CD4-positive, alpha-beta T cell (primary cell): Measurements from ENCODE around the gene TMC4. TPM values are rescaled to one million over a fixed set of nuclear protein-coding genes. Genes with fewer than 3 reads are reported as not detected.

ENCODE experiments used
- ATAC-seq: fragments of 200-7000 bp; cut with Tn5 transposase; one replicate; pipeline ENCODE4 v1.10.0; 2022; ENCODE audit warnings: mild to moderate bottlenecking; ENCODE audit not compliant: poor library complexity
- CTCF ChIA-PET: fragments of 350-600 bp; sonication (Branson Sonifier 250); formaldehyde crosslinking; loops from one replicate; lab custom pipeline; 2021; ENCODE audit warnings: antibody characterized with exemption, inconsistent platforms; lab: Charles Lee
- POLR2A ChIA-PET: fragments of 350-600 bp; sonication (Branson Sonifier 250); formaldehyde crosslinking; loops from one replicate; lab custom pipeline; 2021; ENCODE audit warnings: antibody characterized with exemption, inconsistent platforms; lab: Charles Lee
- DNase-seq, 14 experiments: peaks; one replicate each; pipeline ENCODE4 v3.0.0-alpha.2; 2013 to 2020; ENCODE audit warnings: mixed read lengths in 2 of 14
- H3K27ac ChIP-seq, 2 donors: one replicate each; pipeline versions ENCODE4 v1.5.1 to v1.7.0; 2013; ENCODE audit warnings: low read length in 2 of 2, low read depth in 1 of 2, mild to moderate bottlenecking in 1 of 2
- H3K27me3 ChIP-seq, 2 experiments: 1 replicate in 1 of 2; 2 replicates in 1 of 2; pipeline versions ENCODE4 v1.6.1 to v1.7.0; 2013; ENCODE audit warnings: low read length in 2 of 2, control low read depth in 1 of 2, mild to moderate bottlenecking in 1 of 2, moderate library complexity in 1 of 2; ENCODE audit not compliant: insufficient read depth in 2 of 2, control insufficient read depth in 1 of 2
- H3K36me3 ChIP-seq: one replicate; pipeline ENCODE4 v1.6.1; 2013; ENCODE audit warnings: low read length, control low read depth; ENCODE audit not compliant: insufficient read depth
- H3K4me1 ChIP-seq: one replicate; pipeline ENCODE4 v1.6.1; 2013; ENCODE audit warnings: low read length, control low read depth; ENCODE audit not compliant: insufficient read depth
- H3K4me3 ChIP-seq: one replicate; pipeline ENCODE4 v1.5.1; 2013; ENCODE audit warnings: mild to moderate bottlenecking, low read length, moderate library complexity
- H3K9me3 ChIP-seq, 2 experiments: 1 replicate in 1 of 2; 2 replicates in 1 of 2; pipeline versions ENCODE4 v1.6.1 to v1.7.0; 2013; ENCODE audit warnings: low read length in 2 of 2, mild to moderate bottlenecking in 2 of 2, control low read depth in 1 of 2, moderate library complexity in 1 of 2; ENCODE audit not compliant: control insufficient read depth in 1 of 2, insufficient read depth in 1 of 2
- H3K27ac Mint-ChIP-seq: one replicate; pipeline ENCODE4 v1.8.0; 2020; ENCODE audit warnings: mixed read lengths
- H3K27me3 Mint-ChIP-seq: one replicate; pipeline ENCODE4 v1.8.0; 2021; ENCODE audit warnings: mixed read lengths
- H3K36me3 Mint-ChIP-seq: one replicate; pipeline ENCODE4 v1.8.0; 2021; ENCODE audit warnings: low read depth, mixed read lengths
- H3K4me1 Mint-ChIP-seq: one replicate; pipeline ENCODE4 v1.8.0; 2021; ENCODE audit warnings: low read depth, mixed read lengths
- H3K4me3 Mint-ChIP-seq: one replicate; pipeline ENCODE4 v1.8.0; 2020; ENCODE audit warnings: mild to moderate bottlenecking, mixed read lengths
- H3K9me3 Mint-ChIP-seq: one replicate; pipeline ENCODE4 v1.8.0; 2020; ENCODE audit warnings: mixed read lengths
- CTCF ChIP-seq: fragments of 200-600 bp; IDR thresholded peaks from one replicate; pipeline ENCODE4 v1.8.0; 2022; ENCODE audit warnings: antibody characterized with exemption, mild to moderate bottlenecking
- intact Hi-C, 2 experiments: fragments of 100-400 bp; cut with DNase I in 1 of 2; cut with micrococcal nuclease in 1 of 2; formaldehyde crosslinking; loops; one replicate each; pipeline versions ENCODE4 v1.15.1 to v1.9.0; 2023 to 2025; cut with DNase I, micrococcal nuclease
- total RNA-seq, 174 experiments: library from RNA in 2 of 174; stranded (reverse) in 2 of 174; gene quantifications; one replicate each; pipeline ENCODE4 v1.2.3 and lab custom pipeline; 2021 to 2026

The TMC4 gene
- total RNA-seq, 2 experiments from 2014 or later: 0.84 to 1.5 TPM

- Mint-ChIP-seq H3K27ac (no peak overlapping the region), H3K36me3 (peaks cover 46% of the 10 kb centered on the region)
- H3K36me3 ChIP-seq: peaks cover 66% of the 10 kb centered on the region
Observed at GRCh38 chr19:54128796-54129616, 44.0 kb downstream of the TMC4 start.

GRCh38 chr19:54128441-54128725, 44.6 kb downstream of the TMC4 start:
- Mint-ChIP-seq H3K27ac (no peak overlapping the region), H3K36me3 (peaks cover 48% of the 10 kb centered on the region)

More at GRCh38 chr19:54128796-54129616, 44.0 kb downstream of the TMC4 start:
- no peak for TF ChIP-seq CTCF
- Histone ChIP-seq H3K4me3 (no peak overlapping the region), H3K4me1 (peaks cover 4% of the 10 kb centered on the region), H3K27ac (no peak overlapping the region), H3K9me3 (peaks cover 0 to 7% of the 10 kb centered on the region in 2 experiments), H3K27me3 (no peaks in the 10 kb centered on the region)
- Mint-ChIP-seq H3K27me3 (no peaks in the 10 kb centered on the region), H3K4me1 (no peaks in the 10 kb centered on the region), H3K4me3 (no peak overlapping the region), H3K9me3 (no peaks in the 10 kb centered on the region)
- DNase-seq: no peak
- POLR2A ChIA-PET: no interaction called here
- CTCF ChIA-PET: no interaction called here
- intact Hi-C loops: no loop called here
- ATAC-seq: no peak

GRCh38 chr19:54127688-54128440, 45.1 kb downstream of the TMC4 start:
- Mint-ChIP-seq H3K4me1 (no peaks in the 10 kb centered on the region), H3K9me3 (no peaks in the 10 kb centered on the region), H3K27me3 (no peaks in the 10 kb centered on the region), H3K4me3 (no peak overlapping the region), H3K36me3 (peaks cover 53% of the 10 kb centered on the region), H3K27ac (no peak overlapping the region)
- intact Hi-C loops: no loop called here
- TF ChIP-seq CTCF: no peak
- CTCF ChIA-PET: no interaction called here
- H3K27me3 ChIP-seq: no peaks in the 10 kb centered on the region
- no peaks in the 10 kb centered on the region for H3K9me3 ChIP-seq
- no peaks in the 10 kb centered on the region for H3K4me1 ChIP-seq
- DNase-seq (no peak), ATAC-seq (no peak)
- peaks cover 78% of the 10 kb centered on the region for H3K36me3 ChIP-seq
- no peak overlapping the region for H3K4me3 ChIP-seq
- POLR2A ChIA-PET: interaction anchor here (1.2 kb wide), 1 partner anchor 9 kb away, joined by 9 read pairs; the partner anchor contains the start of gene CNOT3
- H3K27ac ChIP-seq: no peak overlapping the region

More at GRCh38 chr19:54128441-54128725, 44.6 kb downstream of the TMC4 start:
- intact Hi-C loops: no loop called here
- ChIA-PET CTCF (no interaction called here), POLR2A (no interaction called here)
- Mint-ChIP-seq H3K9me3 (no peaks in the 10 kb centered on the region), H3K4me3 (no peak overlapping the region), H3K27me3 (no peaks in the 10 kb centered on the region), H3K4me1 (no peaks in the 10 kb centered on the region)
- peaks cover 1% of the 10 kb centered on the region for H3K4me1 ChIP-seq
- H3K27ac ChIP-seq: no peak overlapping the region
- DNase-seq (no peak), ATAC-seq (no peak)
- H3K4me3 ChIP-seq: no peak overlapping the region
- peaks cover 73% of the 10 kb centered on the region for H3K36me3 ChIP-seq
- no peaks in the 10 kb centered on the region for H3K27me3 ChIP-seq
- no peak for TF ChIP-seq CTCF
- peaks cover 0 to 2% of the 10 kb centered on the region in 2 experiments for H3K9me3 ChIP-seq
